Stimulated activated CD8-positive, alpha-beta memory T cell treated with anti-CD3 and anti-CD28 coated beads, Interleukin-12 subunit alpha, Interleukin-12 subunit beta, amount 100 ng/mL, for 24 hours (primary cell): ENCODE data around the gene ABLIM3.
"Not testable (repeated sequence)": the region's sequence is repeated elsewhere in the genome, so short reads cannot be mapped to it uniquely, and the experiment has no call there.

Source experiments
- DNase-seq: peaks from one replicate; pipeline ENCODE4 v3.0.0-alpha.2; 2020; ENCODE audit errors: extremely low read depth

Gene ABLIM3

GRCh38 chr5:149187617-149188016, 46.3 kb downstream of the ABLIM3 start:
- DNase-seq = not testable (repeated sequence)

GRCh38 chr5:149188383-149188782, 47.1 kb downstream of the ABLIM3 start:
- DNase-seq = no peak

- no peak for DNase-seq
Measured at GRCh38 chr5:149195337-149195887, 54.1 kb downstream of the ABLIM3 start.

- DNase-seq = no peak
Measured at GRCh38 chr5:149195962-149196361, 54.7 kb downstream of the ABLIM3 start.

GRCh38 chr5:149198148-149198547, 56.9 kb downstream of the ABLIM3 start:
- no peak for DNase-seq

- no peak for DNase-seq
Measured at GRCh38 chr5:149200355-149200754, 59.1 kb downstream of the ABLIM3 start.

GRCh38 chr5:149201121-149201637, 59.9 kb downstream of the ABLIM3 start:
- DNase-seq = no peak

- no peak for DNase-seq
Measured at GRCh38 chr5:149202910-149203451, 61.7 kb downstream of the ABLIM3 start.

GRCh38 chr5:149203921-149204441, 62.7 kb downstream of the ABLIM3 start:
- DNase-seq = no peak

- DNase-seq = no peak
Measured at GRCh38 chr5:149205625-149206523, 64.6 kb downstream of the ABLIM3 start.

- DNase-seq = no peak
Measured at GRCh38 chr5:149206524-149207141, 65.3 kb downstream of the ABLIM3 start.

- DNase-seq = no peak
Measured at GRCh38 chr5:149207831-149208230, 66.5 kb downstream of the ABLIM3 start.

- DNase-seq = no peak
Measured at GRCh38 chr5:149210225-149210624, 68.9 kb downstream of the ABLIM3 start.

- DNase-seq = no peak
Measured at GRCh38 chr5:149210968-149211490, 69.7 kb downstream of the ABLIM3 start.

GRCh38 chr5:149211566-149211965, 70.3 kb downstream of the ABLIM3 start:
- DNase-seq = no peak

- DNase-seq = no peak
Measured at GRCh38 chr5:149212198-149212951, 71.1 kb downstream of the ABLIM3 start.

- no peak for DNase-seq
Measured at GRCh38 chr5:149213264-149213880, 72.1 kb downstream of the ABLIM3 start.

GRCh38 chr5:149215478-149216090, 74.3 kb downstream of the ABLIM3 start:
- no peak for DNase-seq

- DNase-seq = no peak
Measured at GRCh38 chr5:149216496-149216895, 75.2 kb downstream of the ABLIM3 start.
